Vagina (tissue), 2 donors: ENCODE measurements around the gene TPPP.

Experiments
- CTCF ChIP-seq, 3 experiments: fragments of 450-650 bp in 2 of 3; fragments of 200-600 bp in 1 of 3; sonication (generic) in 1 of 3; IDR thresholded peaks; one replicate each; pipeline ENCODE4 v1.5.1; 2017 to 2019; ENCODE audit warnings: antibody characterized with exemption in 3 of 3, mild to moderate bottlenecking in 2 of 3, moderate library complexity in 2 of 3
- POLR2A ChIP-seq, 2 donors: fragments of 450-650 bp; IDR thresholded peaks; one replicate each; pipeline ENCODE4 v1.6.1; 2017; ENCODE audit warnings: antibody characterized with exemption in 2 of 2, mild to moderate bottlenecking in 2 of 2, moderate library complexity in 2 of 2

- TF ChIP-seq POLR2A (IDR thresholded peaks at IDR 0.05): no peak
- TF ChIP-seq CTCF (IDR thresholded peaks at IDR 0.05): no peak
These were observed 30.3 kb downstream of the TPPP start for GRCh38 chr5:662751-663435.
